DND-41 (cell line): ENCODE results near the gene PHIP.

Source experiments
- ATAC-seq: fragments of 200-7000 bp; cut with Tn5 transposase; 3 replicates; pipeline ENCODE4 v1.9.1; 2021; ENCODE audit warnings: low read depth; ENCODE audit not compliant: insufficient read depth
- DNase-seq: peaks from one replicate; pipeline ENCODE4 v3.0.0-alpha.2; 2020
- H2AFZ ChIP-seq: 2 replicates; pipeline ENCODE4 v1.6.0; 2012; ENCODE audit warnings: low read depth, low read length
- H3K27ac ChIP-seq: 2 replicates; pipeline ENCODE4 v1.5.1; 2012; ENCODE audit warnings: low read length, inconsistent platforms
- H3K27me3 ChIP-seq: fragments of 200-600 bp; sonication (generic); 2 replicates; pipeline ENCODE4 v1.6.0; 2012; ENCODE audit warnings: low read length, mild to moderate bottlenecking, inconsistent platforms; ENCODE audit not compliant: insufficient read depth, poor library complexity
- H3K36me3 ChIP-seq: 2 replicates; pipeline ENCODE4 v1.5.1; 2012; ENCODE audit warnings: low read length, inconsistent platforms; ENCODE audit not compliant: insufficient read depth
- H3K4me1 ChIP-seq: 2 replicates; pipeline ENCODE4 v1.5.1; 2012; ENCODE audit warnings: mild to moderate bottlenecking, low read length; ENCODE audit not compliant: insufficient read depth
- H3K4me2 ChIP-seq: 2 replicates; pipeline ENCODE4 v1.6.0; 2012; ENCODE audit warnings: mild to moderate bottlenecking, moderate library complexity, low read length, inconsistent platforms; ENCODE audit not compliant: insufficient read depth
- H3K4me3 ChIP-seq, 2 experiments: fragments of 200-600 bp in 1 of 2; shearing (Covaris generic) in 1 of 2; 2 replicates each; pipeline ENCODE4 v1.5.1; 2012 to 2016; ENCODE audit warnings: inconsistent platforms in 2 of 2, low read length in 2 of 2, mild to moderate bottlenecking in 2 of 2, low read depth in 1 of 2, moderate library complexity in 1 of 2
- H3K79me2 ChIP-seq: 2 replicates; pipeline ENCODE4 v1.6.0; 2012; ENCODE audit warnings: low read length, inconsistent platforms; ENCODE audit not compliant: insufficient read depth
- H3K9ac ChIP-seq: 2 replicates; pipeline ENCODE4 v1.6.0; 2012; ENCODE audit warnings: low read depth, mild to moderate bottlenecking, inconsistent platforms, low read length, moderate library complexity
- H3K9me3 ChIP-seq: 2 replicates; pipeline ENCODE4 v1.5.1; 2012; ENCODE audit warnings: low read length, moderate library complexity, mild to moderate bottlenecking, inconsistent platforms; ENCODE audit not compliant: insufficient read depth, severe bottlenecking
- H4K20me1 ChIP-seq: 2 replicates; pipeline ENCODE4 v1.6.0; 2012; ENCODE audit warnings: low read length; ENCODE audit not compliant: insufficient read depth
- EZH2 ChIP-seq: IDR thresholded peaks from 3 replicates; pipeline ENCODE4 v1.6.1; 2012; ENCODE audit warnings: borderline replicate concordance, low read depth, mild to moderate bottlenecking, moderate library complexity, low read length, inconsistent platforms; ENCODE audit not compliant: severe bottlenecking
- TF ChIP-seq, protein P1 (sequence below): IDR thresholded peaks from 2 replicates; pipeline ENCODE4 v1.5.1; 2012; ENCODE audit warnings: borderline replicate concordance, low read length, moderate library complexity, mild to moderate bottlenecking; ENCODE audit not compliant: poor library complexity, severe bottlenecking; ENCODE audit errors: extremely low read depth

PHIP gene

GRCh38 chr6:79031821-79032590 lies 46.0 kb downstream of the PHIP start:
- Histone ChIP-seq H4K20me1 (peaks cover 54% of the 10 kb centered on the region), H3K79me2 (peaks cover 97% of the 10 kb centered on the region), H2AFZ (no peak overlapping the region), H3K4me3 (no peak overlapping the region), H3K9ac (no peak overlapping the region), H3K27me3 (no peaks in the 10 kb centered on the region), H3K36me3 (peaks cover 79% of the 10 kb centered on the region), H3K4me2 (no peak overlapping the region), H3K9me3 (no peaks in the 10 kb centered on the region), H3K4me1 (no peaks in the 10 kb centered on the region), H3K27ac (no peak overlapping the region)
- ATAC-seq (no peak), DNase-seq (no peak)
- no peak for TF ChIP-seq EZH2
- TF ChIP-seq, protein P1, sequence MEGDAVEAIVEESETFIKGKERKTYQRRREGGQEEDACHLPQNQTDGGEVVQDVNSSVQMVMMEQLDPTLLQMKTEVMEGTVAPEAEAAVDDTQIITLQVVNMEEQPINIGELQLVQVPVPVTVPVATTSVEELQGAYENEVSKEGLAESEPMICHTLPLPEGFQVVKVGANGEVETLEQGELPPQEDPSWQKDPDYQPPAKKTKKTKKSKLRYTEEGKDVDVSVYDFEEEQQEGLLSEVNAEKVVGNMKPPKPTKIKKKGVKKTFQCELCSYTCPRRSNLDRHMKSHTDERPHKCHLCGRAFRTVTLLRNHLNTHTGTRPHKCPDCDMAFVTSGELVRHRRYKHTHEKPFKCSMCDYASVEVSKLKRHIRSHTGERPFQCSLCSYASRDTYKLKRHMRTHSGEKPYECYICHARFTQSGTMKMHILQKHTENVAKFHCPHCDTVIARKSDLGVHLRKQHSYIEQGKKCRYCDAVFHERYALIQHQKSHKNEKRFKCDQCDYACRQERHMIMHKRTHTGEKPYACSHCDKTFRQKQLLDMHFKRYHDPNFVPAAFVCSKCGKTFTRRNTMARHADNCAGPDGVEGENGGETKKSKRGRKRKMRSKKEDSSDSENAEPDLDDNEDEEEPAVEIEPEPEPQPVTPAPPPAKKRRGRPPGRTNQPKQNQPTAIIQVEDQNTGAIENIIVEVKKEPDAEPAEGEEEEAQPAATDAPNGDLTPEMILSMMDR = no peak

- H3K4me3 ChIP-seq = no peak overlapping the region
- no peaks in the 10 kb centered on the region for H3K27me3 ChIP-seq
- peaks cover 86% of the 10 kb centered on the region for H3K36me3 ChIP-seq
- peaks cover 98% of the 10 kb centered on the region for H3K79me2 ChIP-seq
- no peak overlapping the region for H3K4me2 ChIP-seq
- H3K4me1 ChIP-seq = no peaks in the 10 kb centered on the region
- H3K27ac ChIP-seq = no peak overlapping the region
- ATAC-seq = no peak
- H4K20me1 ChIP-seq = peaks cover 53% of the 10 kb centered on the region
- no peak overlapping the region for H2AFZ ChIP-seq
- TF ChIP-seq, protein P1 = no peak
- TF ChIP-seq EZH2 = no peak
- DNase-seq = no peak
- H3K9me3 ChIP-seq = no peaks in the 10 kb centered on the region
- no peak overlapping the region for H3K9ac ChIP-seq
These were observed 47.5 kb downstream of the PHIP start for GRCh38 chr6:79030511-79030910.

- no peak overlapping the region for H3K27ac ChIP-seq
- peaks cover 56% of the 10 kb centered on the region for H4K20me1 ChIP-seq
- no peaks in the 10 kb centered on the region for H3K27me3 ChIP-seq
- H3K9ac ChIP-seq = no peak overlapping the region
- TF ChIP-seq, protein P1 = no peak
- no peak for TF ChIP-seq EZH2
- H3K4me1 ChIP-seq = no peaks in the 10 kb centered on the region
- H3K4me2 ChIP-seq = no peak overlapping the region
- no peaks in the 10 kb centered on the region for H3K9me3 ChIP-seq
- ATAC-seq (no peak), DNase-seq (no peak)
- H3K4me3 ChIP-seq = no peak overlapping the region
- H3K79me2 ChIP-seq = peaks cover 98% of the 10 kb centered on the region
- peaks cover 88% of the 10 kb centered on the region for H3K36me3 ChIP-seq
- no peak overlapping the region for H2AFZ ChIP-seq
These were observed 48.0 kb downstream of the PHIP start for GRCh38 chr6:79030023-79030422.
